ENCODE data around the gene FALEC. TPM values are rescaled to one million over a fixed set of nuclear protein-coding genes. Genes with fewer than 3 reads are reported as not detected.
"Not testable (repeated sequence)": the region's sequence is repeated elsewhere in the genome, so short reads cannot be mapped to it uniquely, and the experiment has no call there.

FALEC gene
- total RNA-seq, 2 experiments from 2014 or later: not detected

- intact Hi-C loops (cut with DNase I, micrococcal nuclease): loop anchor here (5.0 kb wide), 2 partner anchors 133 to 433 kb away; partner anchors contain the start of gene GOLPH3L (in 1 of the 2)
- Mint-ChIP-seq H3K27me3 (no peaks in the 10 kb centered on the region), H3K9me3 (no peaks in the 10 kb centered on the region), H3K36me3 (ENCODE audit: low read depth) (peaks cover 42% of the 10 kb centered on the region), H3K4me3 (peak overlapping the region; percentile 96), H3K4me1 (ENCODE audit: low read depth) (peaks cover 86% of the 10 kb centered on the region), H3K27ac (peak overlapping the region; percentile 98)
- Histone ChIP-seq H3K27ac (ENCODE audit: low read depth in 1 of 2, low read length in 2 of 2) (peak overlapping the region; percentile 92 to 97), H3K36me3 (ENCODE audit: insufficient read depth, low read length) (no peaks in the 10 kb centered on the region), H3K4me1 (ENCODE audit: insufficient read depth, low read length) (peaks cover 98% of the 10 kb centered on the region), H3K27me3 (ENCODE audit: control insufficient read depth in 1 of 2, insufficient read depth in 2 of 2, low read length in 2 of 2) (no peaks in the 10 kb centered on the region), H3K4me3 (ENCODE audit: low read length) (peak overlapping the region; percentile 90), H3K9me3 (ENCODE audit: control insufficient read depth in 1 of 2, insufficient read depth in 1 of 2, low read length in 2 of 2) (no peaks in the 10 kb centered on the region)
- DNase-seq (peak in 6 of 14 experiments; percentile 41 to 60 (median 54)), ATAC-seq (ENCODE audit: poor library complexity) (peak; percentile 3)
- POLR2A ChIA-PET: interaction anchor here (0.6 to 14.5 kb wide), 22 partner anchors 10 to 717 kb away, joined by 3 to 1538 read pairs (median 4); partner anchors contain the start of genes ADAMTSL4, ENSA, GOLPH3L and MCL1
- CTCF ChIA-PET: interaction anchor here (0.6 to 6.4 kb wide), 4 partner anchors 11 to 513 kb away, joined by 3 to 183 read pairs (median 68); partner anchors contain the start of genes ENSA and MCL1
- TF ChIP-seq CTCF (IDR thresholded peaks at IDR 0.05): no peak
Observed at GRCh38 chr1:150564051-150564991, 48.8 kb downstream of the FALEC start.

- ATAC-seq (ENCODE audit: poor library complexity); H3K36me3 ChIP-seq (ENCODE audit: insufficient read depth, low read length); H3K27me3 ChIP-seq (ENCODE audit: control insufficient read depth in 1 of 2, insufficient read depth in 2 of 2, low read length in 2 of 2); H3K9me3 Mint-ChIP-seq; H3K27me3 Mint-ChIP-seq; H3K4me3 ChIP-seq (ENCODE audit: low read length); H3K9me3 ChIP-seq (ENCODE audit: control insufficient read depth in 1 of 2, insufficient read depth in 1 of 2, low read length in 2 of 2); intact Hi-C loops (cut with DNase I, micrococcal nuclease): not testable (repeated sequence)
- ChIA-PET CTCF (interaction anchor here (1.0 to 6.4 kb wide), 3 partner anchors 10 to 64 kb away, joined by 3 to 131 read pairs (median 4); partner anchors contain the start of gene ENSA), POLR2A (interaction anchor here (0.6 to 14.5 kb wide), 8 partner anchors 9 to 678 kb away, joined by 3 to 1538 read pairs (median 16); partner anchors contain the start of genes ENSA, MCL1 and RPRD2)
- peaks cover 90% of the 10 kb centered on the region for H3K4me1 Mint-ChIP-seq (ENCODE audit: low read depth)
- H3K27ac Mint-ChIP-seq: peak overlapping the region; percentile 98
- peak overlapping the region; percentile 56 for H3K4me3 Mint-ChIP-seq
- Histone ChIP-seq H3K4me1 (ENCODE audit: insufficient read depth, low read length) (peaks cover 98% of the 10 kb centered on the region), H3K27ac (ENCODE audit: low read depth in 1 of 2, low read length in 2 of 2) (peak overlapping the region; percentile 92 to 97)
- H3K36me3 Mint-ChIP-seq (ENCODE audit: low read depth): peaks cover 47% of the 10 kb centered on the region
- DNase-seq: peak in 1 of 14 experiments; percentile 16
Observed at GRCh38 chr1:150565240-150565991, 49.9 kb downstream of the FALEC start.

GRCh38 chr1:150566589-150567340 lies 51.2 kb downstream of the FALEC start:
- H3K4me3 ChIP-seq (ENCODE audit: low read length): peak overlapping the region; percentile 50
- CTCF ChIA-PET: interaction anchor here (1.0 to 3.1 kb wide), 4 partner anchors 8 to 55 kb away, joined by 3 to 19 read pairs (median 4); partner anchors contain the start of gene MCL1
- Mint-ChIP-seq H3K4me3 (peak overlapping the region; percentile 83), H3K4me1 (ENCODE audit: low read depth) (peaks cover 90% of the 10 kb centered on the region), H3K36me3 (ENCODE audit: low read depth) (peaks cover 49% of the 10 kb centered on the region), H3K27ac (peak overlapping the region; percentile 98), H3K9me3 (no peaks in the 10 kb centered on the region), H3K27me3 (no peaks in the 10 kb centered on the region)
- DNase-seq (peak in 1 of 14 experiments; percentile 9), ATAC-seq (ENCODE audit: poor library complexity) (no peak)
- no peaks in the 10 kb centered on the region for H3K27me3 ChIP-seq (ENCODE audit: control insufficient read depth in 1 of 2, insufficient read depth in 2 of 2, low read length in 2 of 2)
- peaks cover 98% of the 10 kb centered on the region for H3K4me1 ChIP-seq (ENCODE audit: insufficient read depth, low read length)
- peak overlapping the region; percentile 26 to 97 for H3K27ac ChIP-seq (ENCODE audit: low read depth in 1 of 2, low read length in 2 of 2)
- POLR2A ChIA-PET: interaction anchor here (1.0 to 15.4 kb wide), 12 partner anchors 2 to 680 kb away, joined by 3 to 1538 read pairs (median 4); partner anchors contain the start of genes ADAMTSL4, ENSA, FALEC and MCL1
- no peak for TF ChIP-seq CTCF (IDR thresholded peaks at IDR 0.05)
- peaks cover 18% of the 10 kb centered on the region for H3K36me3 ChIP-seq (ENCODE audit: insufficient read depth, low read length)
- no peaks in the 10 kb centered on the region for H3K9me3 ChIP-seq (ENCODE audit: control insufficient read depth in 1 of 2, insufficient read depth in 1 of 2, low read length in 2 of 2)
- intact Hi-C loops (cut with DNase I, micrococcal nuclease): no loop called here
